GM12878 (cell line): Measurements from ENCODE around the gene CFAP157. TPM values are rescaled to one million over a fixed set of nuclear protein-coding genes. Genes with fewer than 3 reads are reported as not detected.

ENCODE experiments used
- ATAC-seq: fragments of 200-7000 bp; cut with Tn5 transposase; 3 replicates; pipeline ENCODE4 v1.9.1; 2020; ENCODE audit warnings: mild to moderate bottlenecking, moderate library complexity
- BruUV-seq: library from RNA; stranded (reverse); fragments of 400-500 nt; replicated peaks from 2 replicates; lab custom pipeline; 2021; lab: Mats Ljungman, UMichigan
- CTCF ChIA-PET: fragments of 300-600 bp; sonication (Branson Sonifier 250); formaldehyde crosslinking; extraction: SDS; loops from one replicate; lab custom pipeline; 2021; ENCODE audit warnings: inconsistent platforms; lab: Yijun Ruan, JAX
- POLR2A ChIA-PET: fragments of 350-600 bp; formaldehyde crosslinking; extraction: SDS; loops from one replicate; lab custom pipeline; 2021; ENCODE audit warnings: inconsistent platforms; lab: Charles Lee
- RAD21 ChIA-PET: fragments of 300-600 bp; sonication (Branson Sonifier 250); formaldehyde crosslinking; loops from one replicate; lab custom pipeline; 2023; ENCODE audit warnings: antibody characterized with exemption; ENCODE audit not compliant: unreplicated experiment; lab: Charles Lee
- SMC1A ChIA-PET: fragments of 300-600 bp; sonication (Branson Sonifier 250); formaldehyde crosslinking; loops from one replicate; lab custom pipeline; 2023; ENCODE audit not compliant: unreplicated experiment, uncharacterized antibody; lab: Charles Lee
- DNase-seq: peaks from one replicate; pipeline ENCODE4 v3.0.0-alpha.2; 2011; ENCODE audit warnings: low read depth, low spot score
- FAIRE-seq: peaks from 3 replicates; lab custom pipeline; 2011; peaks lifted over from hg19 to GRCh38; lab: Jason Lieb, UNC
- H2AFZ ChIP-seq: 2 replicates; pipeline ENCODE4 v1.6.0; 2011; ENCODE audit warnings: low read depth, low read length, control low read depth; ENCODE audit not compliant: control insufficient read depth
- H3K27ac ChIP-seq: 2 replicates; pipeline ENCODE4 v1.5.1; 2011; ENCODE audit warnings: control low read depth; ENCODE audit not compliant: control insufficient read depth, insufficient read depth
- H3K27me3 ChIP-seq, 2 experiments: replicated peaks in 1 of 2; 2 replicates each; pipeline versions ENCODE4 v1.6.0 to v1.6.1; 2011; ENCODE audit warnings: low read length in 1 of 2; ENCODE audit not compliant: control insufficient read depth in 2 of 2, insufficient read depth in 2 of 2
- H3K36me3 ChIP-seq, 2 experiments: 2 replicates each; pipeline ENCODE4 v1.5.1; 2011; ENCODE audit warnings: low read length in 1 of 2; ENCODE audit not compliant: control insufficient read depth in 2 of 2, insufficient read depth in 2 of 2
- H3K4me1 ChIP-seq: 2 replicates; pipeline ENCODE4 v1.6.1; 2011; ENCODE audit warnings: mild to moderate bottlenecking, low read length, moderate library complexity, mixed read lengths; ENCODE audit not compliant: control insufficient read depth, insufficient read depth
- H3K4me2 ChIP-seq: 2 replicates; pipeline ENCODE4 v1.6.0; 2011; ENCODE audit warnings: control low read depth; ENCODE audit not compliant: control insufficient read depth, insufficient read depth
- H3K4me3 ChIP-seq: fragments of 200-600 bp; sonication (generic); 2 replicates; pipeline ENCODE4 v1.5.1; 2016
- H3K79me2 ChIP-seq: 2 replicates; pipeline ENCODE4 v1.6.0; 2011; ENCODE audit warnings: low read length; ENCODE audit not compliant: control insufficient read depth, insufficient read depth
- H3K9ac ChIP-seq: 2 replicates; pipeline ENCODE4 v1.8.0; 2011; ENCODE audit warnings: low read length, control low read depth, mixed read lengths; ENCODE audit not compliant: control insufficient read depth, insufficient read depth
- H3K9me3 ChIP-seq: replicated peaks from 3 replicates; pipeline ENCODE4 v1.5.1; 2011; ENCODE audit warnings: mild to moderate bottlenecking, low read length; ENCODE audit not compliant: control insufficient read depth, insufficient read depth
- H4K20me1 ChIP-seq: 2 replicates; pipeline ENCODE4 v1.6.0; 2011; ENCODE audit not compliant: control insufficient read depth, insufficient read depth
- CTCF ChIP-seq, 3 experiments: IDR thresholded peaks in 2 of 3; conservative IDR thresholded peaks in 1 of 3; 2 replicates each; pipeline ENCODE4 v1.5.1; 2011; ENCODE audit warnings: low read depth in 3 of 3, low read length in 3 of 3, mild to moderate bottlenecking in 3 of 3, control low read depth in 2 of 3, moderate library complexity in 2 of 3, inconsistent platforms in 1 of 3, mixed read lengths in 1 of 3; ENCODE audit not compliant: control insufficient read depth in 2 of 3, insufficient read depth in 1 of 3; ENCODE audit errors: extremely low read depth in 1 of 3
- EP300 ChIP-seq, 2 experiments: fragments of 150-350 bp in 1 of 2; IDR thresholded peaks; 2 replicates each; pipeline ENCODE4 v1.6.1; 2011 to 2012; ENCODE audit warnings: low read depth in 2 of 2, low read length in 2 of 2, borderline replicate concordance in 1 of 2, improper control_type of control experiment in 1 of 2, inconsistent platforms in 1 of 2; ENCODE audit not compliant: control insufficient read depth in 1 of 2
- RAD21 ChIP-seq: IDR thresholded peaks from 2 replicates; pipeline ENCODE4 v1.6.1; 2011; ENCODE audit warnings: mild to moderate bottlenecking, low read depth, low read length, moderate library complexity; ENCODE audit not compliant: insufficient read depth
- WGBS: methylation state at CpG from one replicate; pipeline ENCODE4 v1.1.6; 2016; ENCODE audit warnings: low lambda C conversion rate; ENCODE audit not compliant: insufficient replicate concordance, insufficient coverage; ENCODE audit errors: missing lambda C conversion rate; 5-methylcytosine and 5-hydroxymethylcytosine counted together
- in situ Hi-C: fragments of 300-500 bp; cut with MboI; formaldehyde crosslinking; loops from 9 replicates; pipeline ENCODE4 v1.14.3; 2018; ENCODE audit warnings: mixed read lengths
- intact Hi-C: fragments of 100-400 bp; cut with micrococcal nuclease; formaldehyde crosslinking; loops from one replicate; pipeline ENCODE4 v1.14.2; 2022; ENCODE audit not compliant: unreplicated experiment
- polyA plus RNA-seq, 11 experiments: library from polyadenylated mRNA; depleted of rRNA in 4 of 11; unstranded in 6 of 11; stranded (reverse) in 5 of 11; fragments of >200 nt; fragmentation: Nextera tagmentation in 4 of 11; fragmentation: Illumina TruSeq in 1 of 11; extraction: Ambion mirVana in 4 of 11; extraction: Trizol in 1 of 11; gene quantifications; 1 replicate in 1 of 11; 2 replicates in 10 of 11; pipeline versions ENCODE4 v1.2.1 to v1.2.3, GENCODE V29; 2011 to 2016; ENCODE audit warnings: inconsistent platforms in 2 of 11, missing spikeins in 2 of 11, low read depth in 1 of 11
- total RNA-seq, 4 experiments: library from RNA; depleted of rRNA in 3 of 4; stranded (reverse); fragments of >200 nt in 3 of 4; fragmentation: Illumina TruSeq in 1 of 4; extraction: Trizol in 1 of 4; gene quantifications; 2 replicates each; pipeline versions ENCODE4 v1.2.1 to v1.2.3, GENCODE V29; 2013 to 2021

The CFAP157 gene
- total and polyA plus RNA-seq, 10 of the 15 experiments (the other 5 are each of a cell fraction or from before 2014, with no cell fraction given) = 0.08 to 0.72 TPM; not detected in 8

DNA sequence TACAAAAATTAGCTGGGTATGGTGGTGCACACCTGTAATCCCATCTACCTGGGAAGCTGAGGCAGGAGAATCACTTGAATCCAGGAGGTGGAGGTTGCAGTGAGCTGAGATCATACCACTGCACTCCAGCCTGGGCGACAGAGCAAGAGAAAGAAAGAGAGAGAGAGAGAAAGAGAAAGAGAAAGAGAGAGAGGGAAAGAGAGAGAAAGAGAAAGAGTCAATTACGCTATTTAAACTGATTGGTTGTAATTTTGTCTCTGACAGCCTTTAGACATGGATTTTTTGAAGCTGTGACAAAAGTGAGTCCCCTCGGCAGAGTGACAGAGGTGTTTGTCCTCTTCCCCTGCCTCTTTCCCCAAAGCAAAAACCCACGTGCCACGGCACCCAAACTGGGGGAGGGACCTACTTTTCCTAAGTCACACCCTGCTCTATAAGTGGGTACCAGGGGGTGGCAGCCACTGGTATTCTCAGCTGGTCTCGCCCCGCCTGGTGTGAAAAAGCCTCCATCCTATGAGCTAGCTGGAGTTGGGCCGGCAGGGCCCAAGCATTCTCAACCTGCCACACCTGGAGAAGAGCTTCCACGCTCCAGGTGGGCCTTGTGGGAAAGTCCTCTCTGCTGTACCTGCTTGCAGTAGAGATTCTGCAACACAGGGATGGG, 3.4 kb upstream of the CFAP157 start:
- Histone ChIP-seq H3K27me3 (peaks cover 0 to 2% of the 10 kb centered on the region in 2 experiments; a peak in 2 of 4 replicates), H3K36me3 (no peaks in the 10 kb centered on the region), H3K4me2 (no peak overlapping the region), H2AFZ (no peak overlapping the region), H3K79me2 (no peaks in the 10 kb centered on the region), H3K9ac (no peak overlapping the region), H4K20me1 (no peaks in the 10 kb centered on the region), H3K4me1 (peaks cover 4% of the 10 kb centered on the region; the same call in 1 of the 2 replicates)
- intact Hi-C loops = no loop called here
- 56% methylated on average over 9 of the region's 9 CpGs for WGBS
- FAIRE-seq (no peak), DNase-seq (no peak)
- POLR2A ChIA-PET = interaction anchor here (0.6 kb wide), 3 partner anchors 40 to 163 kb away, joined by 3 read pairs; no protein-coding TSS in a partner anchor
- TF ChIP-seq RAD21 = no peak
- TF ChIP-seq EP300 (IDR thresholded peaks at IDR 0.05; ENCODE audit: borderline replicate concordance in 1 of 2, control insufficient read depth in 1 of 2, low read depth in 2 of 2, low read length in 2 of 2) = no peak
- TF ChIP-seq CTCF (IDR thresholded peaks at IDR 0.05 in 2 of 3, conservative IDR thresholded peaks at IDR 0.05 in 1 of 3; ENCODE audit: control insufficient read depth in 2 of 3, extremely low read depth in 1 of 3, insufficient read depth in 1 of 3, low read depth in 3 of 3, low read length in 3 of 3) = no peak
- TF ChIP-seq, all 136 proteins: peak for 0
- RAD21 ChIA-PET = interaction anchor here (0.6 kb wide), 1 partner anchor 247 kb away, joined by 4 read pairs; no protein-coding TSS in a partner anchor
- in situ Hi-C loops = no loop called here
- BruUV-seq = no TSS peak
- ATAC-seq = no peak
- H3K27ac ChIP-seq = no peak overlapping the region
- CTCF ChIA-PET = interaction anchor here (1.1 to 2.6 kb wide), 2 partner anchors 12 to 31 kb away, joined by 4 to 6 read pairs; partner anchors contain the start of genes PTRH1, TOR2A and TTC16
- no peak overlapping the region for H3K4me3 ChIP-seq
- SMC1A ChIA-PET = no interaction called here
- no peaks in the 10 kb centered on the region for H3K9me3 ChIP-seq
